Keratinocyte (primary cell): ENCODE results near the gene CSGALNACT2.

ENCODE experiments used
- EZH2 ChIP-seq: IDR thresholded peaks from one replicate; pipeline ENCODE4 v1.6.1; 2012; ENCODE audit warnings: inconsistent platforms, mild to moderate bottlenecking, low read length, moderate library complexity
- TF ChIP-seq, protein P1 (sequence below), 3 experiments: IDR thresholded peaks in 1 of 3; conservative IDR thresholded peaks in 1 of 3; optimal IDR thresholded peaks in 1 of 3; 2 replicates in 2 of 3; 3 replicates in 1 of 3; pipeline versions ENCODE3 to v1.5.1; 2011; ENCODE audit warnings: low read length in 3 of 3, mild to moderate bottlenecking in 3 of 3, moderate library complexity in 2 of 3, control low read depth in 1 of 3, inconsistent platforms in 1 of 3; ENCODE audit not compliant: insufficient read depth in 2 of 3; ENCODE audit errors: extremely low read depth in 1 of 3

GRCh38 chr10:43158636-43159035 lies 20.4 kb downstream of the CSGALNACT2 start:
- TF ChIP-seq, protein P1, sequence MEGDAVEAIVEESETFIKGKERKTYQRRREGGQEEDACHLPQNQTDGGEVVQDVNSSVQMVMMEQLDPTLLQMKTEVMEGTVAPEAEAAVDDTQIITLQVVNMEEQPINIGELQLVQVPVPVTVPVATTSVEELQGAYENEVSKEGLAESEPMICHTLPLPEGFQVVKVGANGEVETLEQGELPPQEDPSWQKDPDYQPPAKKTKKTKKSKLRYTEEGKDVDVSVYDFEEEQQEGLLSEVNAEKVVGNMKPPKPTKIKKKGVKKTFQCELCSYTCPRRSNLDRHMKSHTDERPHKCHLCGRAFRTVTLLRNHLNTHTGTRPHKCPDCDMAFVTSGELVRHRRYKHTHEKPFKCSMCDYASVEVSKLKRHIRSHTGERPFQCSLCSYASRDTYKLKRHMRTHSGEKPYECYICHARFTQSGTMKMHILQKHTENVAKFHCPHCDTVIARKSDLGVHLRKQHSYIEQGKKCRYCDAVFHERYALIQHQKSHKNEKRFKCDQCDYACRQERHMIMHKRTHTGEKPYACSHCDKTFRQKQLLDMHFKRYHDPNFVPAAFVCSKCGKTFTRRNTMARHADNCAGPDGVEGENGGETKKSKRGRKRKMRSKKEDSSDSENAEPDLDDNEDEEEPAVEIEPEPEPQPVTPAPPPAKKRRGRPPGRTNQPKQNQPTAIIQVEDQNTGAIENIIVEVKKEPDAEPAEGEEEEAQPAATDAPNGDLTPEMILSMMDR (optimal IDR thresholded peaks at IDR 0.05 in 1 of 3, IDR thresholded peaks at IDR 0.05 in 1 of 3, conservative IDR thresholded peaks at IDR 0.05 in 1 of 3; ENCODE audit: extremely low read depth in 1 of 3, insufficient read depth in 2 of 3, low read length in 3 of 3), result no peak
- no peak for TF ChIP-seq EZH2
